Stimulated activated CD8-positive, alpha-beta memory T cell treated with anti-CD3 and anti-CD28 coated beads, Interleukin-12 subunit alpha, Interleukin-12 subunit beta, amount 100 ng/mL, for 24 hours (primary cell): ENCODE results near the gene UVRAG.
"Not testable (repeated sequence)": the region's sequence is repeated elsewhere in the genome, so short reads cannot be mapped to it uniquely, and the experiment has no call there.

Experiments
- DNase-seq: peaks from one replicate; pipeline ENCODE4 v3.0.0-alpha.2; 2020; ENCODE audit errors: extremely low read depth

Gene UVRAG

GRCh38 chr11:76025817-76026216 lies 210.8 kb downstream of the UVRAG start:
- no peak for DNase-seq

GRCh38 chr11:76026281-76026680 lies 211.3 kb downstream of the UVRAG start:
- no peak for DNase-seq

- DNase-seq, result no peak
Observed at GRCh38 chr11:76026862-76027261, 211.9 kb downstream of the UVRAG start.

- DNase-seq, result no peak
Observed at GRCh38 chr11:76030286-76030685, 215.3 kb downstream of the UVRAG start.

GRCh38 chr11:76030968-76031590 lies 216.1 kb downstream of the UVRAG start:
- no peak for DNase-seq

- no peak for DNase-seq
Observed at GRCh38 chr11:76033699-76034098, 218.7 kb downstream of the UVRAG start.

GRCh38 chr11:76035020-76035419 lies 220.0 kb downstream of the UVRAG start:
- DNase-seq, result no peak

- DNase-seq, result no peak
Observed at GRCh38 chr11:76038608-76039007, 223.6 kb downstream of the UVRAG start.

GRCh38 chr11:76041208-76041607 lies 226.2 kb downstream of the UVRAG start:
- no peak for DNase-seq

- DNase-seq, result no peak
Observed at GRCh38 chr11:76044750-76045320, 229.8 kb downstream of the UVRAG start.

- no peak for DNase-seq
Observed at GRCh38 chr11:76047231-76047630, 232.2 kb downstream of the UVRAG start.

- DNase-seq, result no peak
Observed at GRCh38 chr11:76047766-76048165, 232.8 kb downstream of the UVRAG start.

- DNase-seq, result no peak
Observed at GRCh38 chr11:76048763-76049162, 233.8 kb downstream of the UVRAG start.

GRCh38 chr11:76049511-76049910 lies 234.5 kb downstream of the UVRAG start:
- no peak for DNase-seq

GRCh38 chr11:76051937-76052336 lies 236.9 kb downstream of the UVRAG start:
- no peak for DNase-seq

- DNase-seq, result no peak
Observed at GRCh38 chr11:76054330-76054729, 239.3 kb downstream of the UVRAG start.

GRCh38 chr11:76056876-76057275 lies 241.9 kb downstream of the UVRAG start:
- no peak for DNase-seq

- not testable (repeated sequence) for DNase-seq
Observed at GRCh38 chr11:76060475-76061036, 245.5 kb downstream of the UVRAG start.

GRCh38 chr11:76062733-76063132 lies 247.7 kb downstream of the UVRAG start:
- DNase-seq, result no peak

- no peak for DNase-seq
Observed at GRCh38 chr11:76064192-76064591, 249.2 kb downstream of the UVRAG start.

- no peak for DNase-seq
Observed at GRCh38 chr11:76067099-76067498, 252.1 kb downstream of the UVRAG start.

- DNase-seq, result no peak
Observed at GRCh38 chr11:76069001-76069400, 254.0 kb downstream of the UVRAG start.

- no peak for DNase-seq
Observed at GRCh38 chr11:76071090-76071489, 256.1 kb downstream of the UVRAG start.

GRCh38 chr11:76073724-76074123 lies 258.7 kb downstream of the UVRAG start:
- DNase-seq, result no peak
